GM23248 (cell line): ENCODE data around the gene RASSF5.

ENCODE experiments used
- EZH2 ChIP-seq: fragments of 200-600 bp; sonication (generic); IDR thresholded peaks from 2 replicates; pipeline ENCODE4 v1.6.1; 2018; ENCODE audit warnings: antibody characterized with exemption, mild to moderate bottlenecking; ENCODE audit not compliant: insufficient read depth, poor library complexity, severe bottlenecking
- EZH2phosphoT487 ChIP-seq: fragments of 200-600 bp; sonication (generic); IDR thresholded peaks from 2 replicates; pipeline ENCODE4 v1.6.1; 2018; ENCODE audit warnings: antibody characterized with exemption, moderate library complexity, mild to moderate bottlenecking, low read depth; ENCODE audit not compliant: insufficient read depth

DNA sequence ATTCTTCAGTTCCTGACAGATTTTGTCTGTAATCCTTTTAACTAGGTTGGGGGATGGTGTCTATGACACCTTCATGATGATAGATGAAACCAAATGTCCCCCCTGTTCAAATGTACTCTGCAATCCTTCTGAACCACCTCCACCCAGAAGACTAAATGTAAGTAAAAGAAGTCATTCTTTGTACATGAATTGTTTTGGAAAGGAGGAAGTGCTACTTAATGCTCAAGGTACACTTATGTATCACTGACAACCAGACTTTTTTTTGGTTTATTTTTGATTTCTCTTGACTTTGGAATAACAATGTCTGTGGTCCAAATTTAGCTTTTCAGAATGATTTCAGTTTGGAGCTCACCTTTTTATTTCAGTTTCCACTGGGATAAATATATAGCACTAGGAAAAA is 130.3 kb downstream of the RASSF5 start:
- no peak for TF ChIP-seq EZH2
- TF ChIP-seq EZH2phosphoT487: no peak
